Measurements from ENCODE around the gene B3GAT2.

DNA sequence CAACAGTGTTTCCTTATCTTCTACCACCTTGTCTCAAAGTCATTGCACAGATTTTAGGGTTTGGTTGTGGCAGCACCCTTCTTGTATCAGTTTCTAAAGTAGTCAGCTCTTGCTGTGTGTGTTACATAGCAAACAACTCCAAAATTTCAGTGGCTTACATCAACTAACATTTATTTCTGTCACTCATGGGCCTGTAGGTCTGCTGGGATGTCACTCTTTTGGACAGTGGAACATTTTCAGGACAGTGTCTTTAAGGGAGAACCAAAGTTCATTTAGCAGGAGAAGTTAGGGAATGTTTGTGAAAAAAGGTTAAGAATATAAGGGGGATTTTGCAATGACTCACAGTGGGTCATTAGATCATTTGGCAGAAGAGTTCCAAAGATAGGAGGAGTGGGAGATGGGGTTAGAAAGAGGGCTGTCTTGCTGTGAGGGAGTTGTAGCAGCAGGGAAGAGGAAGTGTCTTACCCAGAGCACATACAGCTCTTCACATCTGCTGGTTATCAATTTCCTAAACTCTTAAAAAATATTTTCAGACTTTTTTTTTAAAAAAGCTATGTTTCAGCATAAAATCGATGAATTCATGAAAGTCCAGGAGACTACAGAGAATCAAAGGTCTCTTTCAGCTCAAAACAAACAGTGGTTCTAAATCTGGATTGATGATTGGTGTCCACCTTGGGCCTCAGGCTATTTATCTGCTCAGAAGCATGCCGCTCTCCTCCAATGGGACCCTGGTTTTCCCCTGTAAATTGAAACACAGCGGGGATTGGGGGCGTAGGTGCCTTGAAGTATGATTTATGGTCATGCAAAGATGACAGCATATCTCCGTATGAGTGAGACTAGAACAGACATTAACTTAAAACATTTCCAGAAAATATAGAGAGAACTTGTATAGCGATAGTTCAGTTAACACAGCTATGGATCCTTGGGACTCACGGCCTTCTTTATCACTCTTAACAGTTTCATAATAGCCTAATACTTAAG lies 117.3 kb downstream of the B3GAT2 start:
- TF ChIP-seq POLR2A (IDR thresholded peaks at IDR 0.05; ENCODE audit: borderline replicate concordance, extremely low read depth, insufficient read depth, insufficient read length) (no peak), CBX3 (IDR thresholded peaks at IDR 0.05; ENCODE audit: low read depth) (no peak), POLR2AphosphoS5 (IDR thresholded peaks at IDR 0.05; ENCODE audit: low read depth, low read length) (no peak), EZH2 (IDR thresholded peaks at IDR 0.05) (no peak), EZH2phosphoT487 (IDR thresholded peaks at IDR 0.05; ENCODE audit: borderline replicate concordance) (no peak), SP1 (IDR thresholded peaks at IDR 0.05; ENCODE audit: low read depth) (no peak)
- TF ChIP-seq, protein P1, sequence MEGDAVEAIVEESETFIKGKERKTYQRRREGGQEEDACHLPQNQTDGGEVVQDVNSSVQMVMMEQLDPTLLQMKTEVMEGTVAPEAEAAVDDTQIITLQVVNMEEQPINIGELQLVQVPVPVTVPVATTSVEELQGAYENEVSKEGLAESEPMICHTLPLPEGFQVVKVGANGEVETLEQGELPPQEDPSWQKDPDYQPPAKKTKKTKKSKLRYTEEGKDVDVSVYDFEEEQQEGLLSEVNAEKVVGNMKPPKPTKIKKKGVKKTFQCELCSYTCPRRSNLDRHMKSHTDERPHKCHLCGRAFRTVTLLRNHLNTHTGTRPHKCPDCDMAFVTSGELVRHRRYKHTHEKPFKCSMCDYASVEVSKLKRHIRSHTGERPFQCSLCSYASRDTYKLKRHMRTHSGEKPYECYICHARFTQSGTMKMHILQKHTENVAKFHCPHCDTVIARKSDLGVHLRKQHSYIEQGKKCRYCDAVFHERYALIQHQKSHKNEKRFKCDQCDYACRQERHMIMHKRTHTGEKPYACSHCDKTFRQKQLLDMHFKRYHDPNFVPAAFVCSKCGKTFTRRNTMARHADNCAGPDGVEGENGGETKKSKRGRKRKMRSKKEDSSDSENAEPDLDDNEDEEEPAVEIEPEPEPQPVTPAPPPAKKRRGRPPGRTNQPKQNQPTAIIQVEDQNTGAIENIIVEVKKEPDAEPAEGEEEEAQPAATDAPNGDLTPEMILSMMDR (IDR thresholded peaks at IDR 0.05 in 2 of 3, conservative IDR thresholded peaks at IDR 0.05 in 1 of 3; ENCODE audit: borderline replicate concordance in 1 of 3, insufficient read depth in 1 of 3, low read depth in 2 of 3, low read length in 2 of 3), result no peak
- TF ChIP-seq, protein P2, sequence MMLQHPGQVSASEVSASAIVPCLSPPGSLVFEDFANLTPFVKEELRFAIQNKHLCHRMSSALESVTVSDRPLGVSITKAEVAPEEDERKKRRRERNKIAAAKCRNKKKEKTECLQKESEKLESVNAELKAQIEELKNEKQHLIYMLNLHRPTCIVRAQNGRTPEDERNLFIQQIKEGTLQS (IDR thresholded peaks at IDR 0.05), result no peak
- TF ChIP-seq, protein P3, sequence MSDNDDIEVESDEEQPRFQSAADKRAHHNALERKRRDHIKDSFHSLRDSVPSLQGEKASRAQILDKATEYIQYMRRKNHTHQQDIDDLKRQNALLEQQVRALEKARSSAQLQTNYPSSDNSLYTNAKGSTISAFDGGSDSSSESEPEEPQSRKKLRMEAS (IDR thresholded peaks at IDR 0.05), result no peak
